Activated CD4-positive, alpha-beta T cell treated with anti-CD3 and anti-CD28 coated beads, Interleukin-2, amount 50 U/mL, for 1 hour (primary cell): Measurements from ENCODE around the gene DTX1.
"Not testable (repeated sequence)": the region's sequence is repeated elsewhere in the genome, so short reads cannot be mapped to it uniquely, and the experiment has no call there.

Source experiments
- DNase-seq: peaks from one replicate; pipeline ENCODE4 v3.0.0-alpha.2; 2020

The DTX1 gene

GRCh38 chr12:113116875-113117274 lies 60.3 kb downstream of the DTX1 start:
- no peak for DNase-seq

- not testable (repeated sequence) for DNase-seq
Observed at GRCh38 chr12:113117684-113118083, 61.2 kb downstream of the DTX1 start.

GRCh38 chr12:113118142-113118541 lies 61.6 kb downstream of the DTX1 start:
- DNase-seq, result no peak

- no peak for DNase-seq
Observed at GRCh38 chr12:113119980-113120669, 63.6 kb downstream of the DTX1 start.

GRCh38 chr12:113120670-113121370 lies 64.3 kb downstream of the DTX1 start:
- no peak for DNase-seq

GRCh38 chr12:113127791-113128199 lies 71.3 kb downstream of the DTX1 start:
- DNase-seq, result no peak

GRCh38 chr12:113128802-113129663 lies 72.5 kb downstream of the DTX1 start:
- no peak for DNase-seq

- no peak for DNase-seq
Observed at GRCh38 chr12:113129664-113130456, 73.3 kb downstream of the DTX1 start.

GRCh38 chr12:113130457-113131135 lies 74.1 kb downstream of the DTX1 start:
- no peak for DNase-seq

- no peak for DNase-seq
Observed at GRCh38 chr12:113131556-113131955, 75.0 kb downstream of the DTX1 start.

- DNase-seq, result no peak
Observed at GRCh38 chr12:113133036-113133435, 76.5 kb downstream of the DTX1 start.

- DNase-seq, result no peak
Observed at GRCh38 chr12:113133666-113134065, 77.1 kb downstream of the DTX1 start.

- DNase-seq, result no peak
Observed at GRCh38 chr12:113134071-113134470, 77.5 kb downstream of the DTX1 start.

- DNase-seq, result no peak
Observed at GRCh38 chr12:113134521-113134951, 78.0 kb downstream of the DTX1 start.

- peak; percentile 82 for DNase-seq
Observed at GRCh38 chr12:113135178-113136127, 78.9 kb downstream of the DTX1 start, which contains the start of gene RASAL1. Gene RASAL1 (minus strand): TSS chr12:113135761. CDS start chr12:113135462, 299 bp downstream.

- DNase-seq, result peak; percentile 65
Observed at GRCh38 chr12:113136128-113136989, 79.8 kb downstream of the DTX1 start.

- DNase-seq, result no peak
Observed at GRCh38 chr12:113136990-113137511, 80.5 kb downstream of the DTX1 start.

- no peak for DNase-seq
Observed at GRCh38 chr12:113137861-113138783, 81.6 kb downstream of the DTX1 start.
